HG03432 (cell line): ENCODE measurements around the gene GABBR2.
"Not testable (repeated sequence)": the region's sequence is repeated elsewhere in the genome, so short reads cannot be mapped to it uniquely, and the experiment has no call there.

Experiments
- ATAC-seq: cut with Tn5 transposase; IDR thresholded peaks from one replicate; pipeline ENCODE4 v1.9.1; 2021; ENCODE audit warnings: mild to moderate bottlenecking, moderate library complexity; ENCODE audit not compliant: unreplicated experiment

GABBR2 gene

GRCh38 chr9:98312365-98312764 is 396.4 kb downstream of the GABBR2 start:
- ATAC-seq = peak; percentile 38

- no peak for ATAC-seq
These were observed 397.2 kb downstream of the GABBR2 start for GRCh38 chr9:98311541-98311940.

DNA sequence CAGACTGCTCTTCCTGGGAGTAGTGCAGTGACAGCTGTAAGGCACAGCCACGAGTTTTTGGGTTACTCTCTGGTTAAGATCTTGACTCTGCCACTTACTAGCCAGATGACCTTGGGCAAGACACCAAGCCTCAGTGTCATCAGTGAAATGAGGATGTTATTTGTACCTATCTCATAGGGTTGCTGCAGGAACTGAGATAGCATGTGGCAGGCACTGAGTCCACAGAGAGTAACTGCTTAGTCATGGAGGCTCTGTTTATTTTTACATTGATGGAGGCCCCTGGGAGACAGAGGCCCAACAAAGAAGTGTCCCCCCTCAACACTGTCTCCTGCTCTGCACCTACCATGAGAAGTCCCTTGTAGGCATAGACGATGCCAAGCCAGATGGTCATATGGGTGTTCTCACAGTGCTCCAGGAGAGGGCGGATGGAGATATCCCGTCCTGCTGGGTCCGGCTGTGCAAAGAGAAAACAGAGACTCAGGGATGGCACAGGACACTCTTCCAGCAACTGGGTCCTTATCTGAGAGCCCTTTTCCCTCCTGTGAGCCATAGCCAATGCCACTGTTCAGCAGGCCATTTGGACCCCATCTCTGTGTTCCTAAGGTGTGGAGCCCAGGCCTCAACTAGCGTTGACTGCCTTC is 397.9 kb downstream of the GABBR2 start:
- no peak for ATAC-seq

GRCh38 chr9:98306384-98307145 is 402.2 kb downstream of the GABBR2 start:
- no peak for ATAC-seq

DNA sequence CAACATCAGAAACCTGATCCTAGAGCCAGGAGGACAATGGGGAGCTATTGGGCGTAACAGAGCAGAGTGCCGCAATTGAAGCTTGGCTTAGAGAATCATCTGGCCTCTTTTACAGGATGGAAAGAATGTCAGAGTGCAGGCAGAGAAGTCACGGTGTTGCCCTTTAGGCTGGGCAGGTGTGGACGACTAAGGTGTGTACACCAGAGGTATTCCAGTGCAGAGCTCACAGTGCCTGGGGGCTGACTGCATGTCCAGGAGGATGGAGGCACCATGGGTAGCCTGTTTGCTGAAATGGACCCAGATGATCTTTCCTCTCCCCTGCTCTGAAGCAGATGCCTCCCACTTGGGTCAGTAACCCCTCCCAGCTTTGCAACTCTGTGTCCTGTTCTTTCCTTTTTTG is 404.4 kb downstream of the GABBR2 start:
- ATAC-seq = no peak

- no peak for ATAC-seq
These were observed 405.1 kb downstream of the GABBR2 start for GRCh38 chr9:98303633-98304125.

DNA sequence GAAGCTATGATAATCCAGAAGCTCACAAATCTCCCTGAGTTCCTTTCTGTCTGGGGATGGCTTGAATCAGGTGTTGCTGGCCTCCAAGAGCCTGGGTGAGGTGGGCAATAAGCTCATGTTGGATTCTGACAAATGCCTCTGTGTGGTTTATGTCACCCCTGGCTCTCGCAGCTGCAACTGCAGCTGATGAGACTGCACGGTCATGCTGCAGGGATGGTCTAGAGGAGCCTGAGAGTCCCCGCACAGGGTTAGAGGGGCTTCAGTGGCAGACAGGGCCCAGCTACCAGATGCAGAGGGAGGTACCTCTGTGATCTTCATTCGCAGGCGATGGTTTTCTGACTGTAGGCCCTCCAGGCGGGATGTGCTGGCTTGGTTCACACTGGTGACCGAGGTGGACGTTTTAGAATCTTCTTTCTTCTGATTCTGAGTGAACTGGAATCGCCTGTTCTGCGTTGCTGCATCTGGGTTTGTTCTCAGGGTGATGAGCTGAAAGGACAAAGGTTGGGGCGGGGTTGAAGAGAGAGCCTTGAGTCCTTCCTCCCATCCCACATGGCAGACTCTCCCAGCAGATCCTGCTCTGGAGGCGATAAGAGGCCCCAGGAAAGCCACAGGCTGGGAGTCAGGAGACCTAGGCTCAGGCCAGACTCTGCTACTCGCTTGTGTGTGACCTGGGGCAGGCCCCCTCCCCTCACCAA is 405.6 kb downstream of the GABBR2 start:
- no peak for ATAC-seq

GRCh38 chr9:98302150-98302549 is 406.6 kb downstream of the GABBR2 start:
- ATAC-seq = no peak

DNA sequence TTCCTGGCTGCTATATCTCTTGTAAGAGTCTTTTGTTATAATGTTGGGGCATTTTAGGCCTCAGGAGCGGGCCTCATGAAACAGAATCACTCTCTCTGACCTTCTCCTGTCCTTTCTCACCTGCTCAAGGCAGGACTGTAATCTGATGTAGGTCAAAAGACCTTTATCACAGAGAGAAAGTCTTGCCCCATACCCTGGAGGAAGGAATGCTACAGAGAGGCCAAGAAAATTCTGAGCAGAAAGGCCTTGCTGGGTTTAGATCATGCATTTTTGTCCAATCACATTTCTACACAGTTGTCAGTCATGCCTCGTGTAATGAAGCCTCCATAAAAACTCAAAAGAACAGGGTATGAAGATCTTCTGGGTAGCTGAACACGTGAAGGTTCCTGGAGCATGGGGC is 408.1 kb downstream of the GABBR2 start:
- ATAC-seq = no peak

DNA sequence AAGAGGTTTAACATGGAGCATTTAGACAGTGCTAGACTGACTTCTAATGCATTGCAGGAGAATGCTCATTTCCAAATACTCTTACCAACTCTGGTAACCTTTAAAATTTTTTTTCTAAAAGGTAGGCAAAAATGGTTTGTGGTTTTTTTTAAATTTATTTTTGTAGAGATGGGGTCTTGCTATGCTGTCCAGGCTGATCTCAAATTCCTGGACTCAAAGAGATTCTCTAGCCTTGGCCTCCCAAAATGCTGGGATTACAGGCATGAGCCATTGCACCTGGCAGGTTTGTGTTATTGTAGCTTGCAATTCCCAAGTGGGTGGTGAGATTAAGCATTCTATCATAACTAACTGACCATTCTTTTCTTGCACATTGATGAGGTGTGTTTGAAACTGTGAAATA is 410.3 kb downstream of the GABBR2 start:
- no peak for ATAC-seq

GRCh38 chr9:98295824-98296223 is 412.9 kb downstream of the GABBR2 start:
- no peak for ATAC-seq

DNA sequence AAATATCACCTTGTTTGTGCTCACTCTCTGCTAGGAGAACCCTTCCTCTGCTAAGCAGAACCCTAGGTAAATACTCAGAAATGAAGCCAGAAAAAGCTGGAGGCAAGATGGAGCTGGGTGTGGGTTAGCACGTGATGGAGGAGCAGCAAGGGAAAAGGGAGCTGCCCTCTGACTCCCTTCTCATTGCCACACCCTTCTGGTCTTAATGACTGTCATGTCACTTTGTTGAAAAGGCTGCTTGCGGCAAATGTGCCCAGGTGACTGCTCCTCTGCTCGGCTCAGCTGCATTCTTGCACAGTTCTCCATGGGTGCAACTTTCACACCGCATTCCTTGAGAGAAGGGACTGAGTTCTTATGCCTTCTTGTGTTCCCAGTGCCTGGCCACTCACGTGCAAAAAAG is 416.9 kb downstream of the GABBR2 start:
- no peak for ATAC-seq

- no peak for ATAC-seq
These were observed 418.3 kb downstream of the GABBR2 start for GRCh38 chr9:98290411-98290810.

- ATAC-seq = no peak
These were observed 419.0 kb downstream of the GABBR2 start for GRCh38 chr9:98289614-98290201.

DNA sequence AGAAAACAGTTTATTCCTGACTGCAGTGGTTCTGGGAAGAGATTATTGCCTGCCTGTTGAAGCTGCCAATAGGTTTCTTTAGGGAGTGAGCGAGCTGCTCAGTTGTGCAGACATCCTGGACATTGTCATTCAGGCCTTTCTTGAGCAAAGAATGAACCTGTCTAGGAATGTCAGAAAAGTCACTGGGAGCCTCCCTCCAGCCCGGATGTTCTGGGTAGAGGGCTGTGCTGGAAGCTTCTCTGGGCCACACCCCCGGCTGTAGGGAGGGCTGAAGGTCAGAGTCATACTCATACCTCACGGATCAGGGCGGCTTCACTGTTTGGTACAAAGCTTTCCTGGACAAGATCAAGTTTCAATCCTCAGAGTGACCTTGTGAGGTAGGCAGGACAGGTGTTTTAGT is 419.9 kb downstream of the GABBR2 start:
- ATAC-seq = no peak

GRCh38 chr9:98287384-98287783 is 421.4 kb downstream of the GABBR2 start:
- no peak for ATAC-seq

DNA sequence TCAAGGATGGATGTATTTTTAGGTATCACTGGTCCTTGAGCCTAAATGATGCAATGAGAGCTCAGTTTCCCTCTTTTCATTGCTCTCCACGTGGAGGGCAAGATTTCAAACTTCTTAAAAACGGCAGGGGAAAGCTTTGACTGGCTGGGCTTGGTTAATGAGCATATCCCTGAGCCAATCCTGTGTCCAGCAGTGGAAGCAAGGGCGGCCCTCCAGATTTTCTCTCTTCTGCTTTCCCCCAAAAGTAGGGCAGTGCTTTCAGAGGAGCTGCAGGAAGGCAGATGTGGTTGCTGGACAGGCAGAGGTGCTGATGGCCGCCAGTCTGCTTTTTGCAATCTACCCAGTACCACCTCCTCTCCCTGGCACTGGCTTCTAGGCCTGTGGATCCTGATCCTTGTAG is 423.3 kb downstream of the GABBR2 start:
- no peak for ATAC-seq

DNA sequence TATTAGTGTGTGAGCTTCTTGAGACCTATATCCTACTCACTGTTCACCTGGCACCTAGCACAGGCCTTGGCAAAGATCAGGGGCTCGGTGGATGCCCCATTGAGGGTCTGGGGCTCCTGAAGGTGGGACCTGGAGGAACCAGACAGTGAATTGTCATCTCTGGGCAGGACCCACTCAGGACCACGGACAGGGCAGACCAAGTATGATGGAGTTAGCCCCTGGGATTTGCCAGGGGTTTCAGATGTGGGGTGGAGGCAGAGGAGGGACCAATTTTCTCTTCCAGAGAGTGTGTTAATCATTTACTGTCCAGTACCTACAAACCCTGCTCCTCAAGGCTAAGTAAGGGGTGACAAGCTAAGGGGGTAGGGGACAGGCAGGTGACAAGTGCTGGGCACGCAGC is 424.0 kb downstream of the GABBR2 start:
- no peak for ATAC-seq

DNA sequence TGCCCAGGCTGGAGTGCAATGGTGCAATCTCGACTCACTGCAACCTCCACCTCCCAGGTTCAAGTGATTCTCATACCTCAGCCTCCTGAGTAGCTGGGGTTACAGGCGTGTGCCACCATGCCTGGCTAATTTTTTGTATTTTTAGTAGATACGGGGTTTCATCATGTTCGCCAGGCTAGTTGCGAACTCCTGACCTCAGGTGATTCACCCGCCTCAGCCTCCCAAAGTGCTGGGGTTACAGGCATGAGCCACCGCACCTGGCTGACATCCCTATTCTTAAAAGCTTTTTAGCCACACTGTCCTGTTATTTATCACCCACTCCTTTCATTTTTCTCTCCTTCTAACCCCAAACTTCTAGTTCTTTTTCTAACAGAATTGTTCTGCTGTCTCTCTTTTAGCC is 425.6 kb downstream of the GABBR2 start:
- not testable (repeated sequence) for ATAC-seq

- no peak for ATAC-seq
These were observed 427.5 kb downstream of the GABBR2 start for GRCh38 chr9:98281281-98281680.

- no peak for ATAC-seq
These were observed 428.2 kb downstream of the GABBR2 start for GRCh38 chr9:98280574-98280973.
